ENCODE data around the gene VCX3A.

The VCX3A gene

GRCh38 chrX:6526564-6527136 is 8.3 kb downstream of the VCX3A start:
- TF ChIP-seq CTCF (IDR thresholded peaks at IDR 0.05; ENCODE audit: low read depth, low read length, missing control alignments) = no peak
- H3K4me3 ChIP-seq (ENCODE audit: low read depth, low read length) = no peak overlapping the region
- DNase-seq (ENCODE audit: low read depth) = no peak
- in situ Hi-C loops (cut with HindIII; ENCODE audit: low sequenced_read_pairs) = no loop called here

GRCh38 chrX:6517376-6517775 is 17.5 kb downstream of the VCX3A start:
- H3K4me3 ChIP-seq (ENCODE audit: low read depth, low read length) = no peak overlapping the region
- DNase-seq (ENCODE audit: low read depth) = no peak
- in situ Hi-C loops (cut with HindIII; ENCODE audit: low sequenced_read_pairs) = no loop called here
- TF ChIP-seq CTCF (IDR thresholded peaks at IDR 0.05; ENCODE audit: low read depth, low read length, missing control alignments) = no peak

GRCh38 chrX:6506444-6506843 is 28.5 kb downstream of the VCX3A start:
- no peak overlapping the region for H3K4me3 ChIP-seq (ENCODE audit: low read depth, low read length)
- no peak for TF ChIP-seq CTCF (IDR thresholded peaks at IDR 0.05; ENCODE audit: low read depth, low read length, missing control alignments)
- no peak for DNase-seq (ENCODE audit: low read depth)
- in situ Hi-C loops (cut with HindIII; ENCODE audit: low sequenced_read_pairs) = no loop called here

GRCh38 chrX:6505960-6506359 is 29.0 kb downstream of the VCX3A start:
- H3K4me3 ChIP-seq (ENCODE audit: low read depth, low read length) = no peak overlapping the region
- no peak for DNase-seq (ENCODE audit: low read depth)
- no peak for TF ChIP-seq CTCF (IDR thresholded peaks at IDR 0.05; ENCODE audit: low read depth, low read length, missing control alignments)
- in situ Hi-C loops (cut with HindIII; ENCODE audit: low sequenced_read_pairs) = no loop called here

GRCh38 chrX:6500719-6501118 is 34.2 kb downstream of the VCX3A start:
- in situ Hi-C loops (cut with HindIII; ENCODE audit: low sequenced_read_pairs) = no loop called here
- no peak for DNase-seq (ENCODE audit: low read depth)
- no peak overlapping the region for H3K4me3 ChIP-seq (ENCODE audit: low read depth, low read length)
- TF ChIP-seq CTCF (IDR thresholded peaks at IDR 0.05; ENCODE audit: low read depth, low read length, missing control alignments) = no peak

GRCh38 chrX:6498324-6498723 is 36.6 kb downstream of the VCX3A start:
- no peak for TF ChIP-seq CTCF (IDR thresholded peaks at IDR 0.05; ENCODE audit: low read depth, low read length, missing control alignments)
- DNase-seq (ENCODE audit: low read depth) = no peak
- no peak overlapping the region for H3K4me3 ChIP-seq (ENCODE audit: low read depth, low read length)
- in situ Hi-C loops (cut with HindIII; ENCODE audit: low sequenced_read_pairs) = no loop called here

Data from astrocyte of the cerebellum (primary cell).